Glomerular endothelial cell (primary cell): ENCODE measurements around the gene POU5F2. TPM values are rescaled to one million over a fixed set of nuclear protein-coding genes. Genes with fewer than 3 reads are reported as not detected.
A peak's percentile ranks its signal among the peaks of the same experiment; 100 is the strongest.

ENCODE experiments used
- DNase-seq: peaks from one replicate; pipeline ENCODE4 v3.0.0-alpha.2; 2011; ENCODE audit warnings: low read depth, low spot score; ENCODE audit errors: extremely low read depth
- total RNA-seq: library from RNA; depleted of rRNA; stranded (reverse); fragments of >200 nt; gene quantifications from 2 replicates; pipeline ENCODE4 v1.2.3, GENCODE V29; 2015

Gene POU5F2
- total RNA-seq, 1 donor from 2014 or later, result 2.7 TPM

- peak; percentile 14 for DNase-seq
Measured at GRCh38 chr5:93717162-93717561, 24.2 kb downstream of the POU5F2 start.

GRCh38 chr5:93716453-93716852 lies 24.9 kb downstream of the POU5F2 start:
- no peak for DNase-seq

GRCh38 chr5:93715761-93716160 lies 25.6 kb downstream of the POU5F2 start:
- no peak for DNase-seq

- no peak for DNase-seq
Measured at GRCh38 chr5:93715327-93715726, 26.1 kb downstream of the POU5F2 start.

- no peak for DNase-seq
Measured at GRCh38 chr5:93708442-93708841, 33.0 kb downstream of the POU5F2 start.

- no peak for DNase-seq
Measured at GRCh38 chr5:93705896-93706295, 35.5 kb downstream of the POU5F2 start.

DNA sequence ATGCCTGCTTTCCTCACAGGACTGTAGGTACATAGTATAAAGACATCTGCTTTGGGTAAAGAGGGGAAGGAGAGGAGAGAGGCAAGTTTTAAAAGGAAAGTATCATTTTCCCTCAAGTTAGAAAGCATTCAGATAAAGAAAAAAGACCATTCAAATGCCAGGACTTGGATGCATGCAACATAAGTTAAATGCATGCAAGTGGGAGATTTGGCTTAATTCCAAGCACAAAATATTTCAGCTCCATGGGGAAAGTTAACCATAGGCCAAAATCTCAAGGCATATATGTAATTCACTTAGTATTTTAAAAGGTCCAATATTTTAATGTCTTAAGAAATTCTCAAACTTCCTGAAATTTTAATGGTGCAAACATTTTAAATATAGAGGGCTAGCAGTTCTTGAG lies 36.4 kb downstream of the POU5F2 start:
- DNase-seq, result no peak

GRCh38 chr5:93691997-93692396 lies 49.4 kb downstream of the POU5F2 start:
- DNase-seq, result no peak

Other genes starting within 250 kb of the POU5F2 start
- gene NR2F1-AS1, start 160.4 kb downstream of the POU5F2 start, total RNA-seq, result 15.1 and 23.0 TPM in 2 replicates
- 18.1 and 55.4 TPM in 2 replicates for gene NR2F1, start 158.4 kb downstream of the POU5F2 start, total RNA-seq